Endodermal cell (in vitro differentiated cells): ENCODE data around the gene ZBTB16. TPM values are rescaled to one million over a fixed set of nuclear protein-coding genes. Genes with fewer than 3 reads are reported as not detected.

Source experiments
- DNase-seq: peaks from one replicate; pipeline ENCODE4 v3.0.0-alpha.2; 2017
- H3K27ac ChIP-seq: 2 replicates; pipeline ENCODE4 v1.5.1; 2013; ENCODE audit warnings: mild to moderate bottlenecking, low read depth, low read length, moderate library complexity
- H3K27me3 ChIP-seq: 2 replicates; pipeline ENCODE4 v1.6.1; 2013; ENCODE audit warnings: mild to moderate bottlenecking, low read length, moderate library complexity; ENCODE audit not compliant: insufficient read depth, control insufficient read depth, poor library complexity, severe bottlenecking
- H3K36me3 ChIP-seq: 2 replicates; pipeline ENCODE4 v1.7.0; 2013; ENCODE audit warnings: mild to moderate bottlenecking, low read length, moderate library complexity; ENCODE audit not compliant: control insufficient read depth, insufficient read depth
- H3K4me1 ChIP-seq: one replicate; pipeline ENCODE4 v1.7.0; 2013; ENCODE audit warnings: low read length; ENCODE audit not compliant: control insufficient read depth, insufficient read depth
- H3K4me3 ChIP-seq: 2 replicates; pipeline ENCODE4 v1.5.1; 2013; ENCODE audit warnings: mild to moderate bottlenecking, low read length, moderate library complexity
- H3K9ac ChIP-seq: 2 replicates; pipeline ENCODE4 v1.6.1; 2013; ENCODE audit warnings: mild to moderate bottlenecking, low read length, moderate library complexity; ENCODE audit not compliant: poor library complexity, severe bottlenecking; ENCODE audit errors: extremely low read depth
- H3K9me3 ChIP-seq: 2 replicates; pipeline ENCODE4 v1.6.1; 2013; ENCODE audit warnings: mild to moderate bottlenecking, low read length, moderate library complexity; ENCODE audit not compliant: control insufficient read depth
- H3K27ac Mint-ChIP-seq: 2 replicates; pipeline ENCODE4 v1.8.0; 2020; ENCODE audit warnings: mixed read lengths
- H3K27me3 Mint-ChIP-seq: 2 replicates; pipeline ENCODE4 v1.8.0; 2021; ENCODE audit warnings: mild to moderate bottlenecking, mixed read lengths; ENCODE audit not compliant: insufficient read depth
- H3K36me3 Mint-ChIP-seq: 2 replicates; pipeline ENCODE4 v1.8.0; 2020; ENCODE audit warnings: low read depth, mixed read lengths
- H3K4me1 Mint-ChIP-seq: 2 replicates; pipeline ENCODE4 v1.8.0; 2020; ENCODE audit warnings: mixed read lengths
- H3K4me3 Mint-ChIP-seq: 2 replicates; pipeline ENCODE4 v1.8.0; 2020; ENCODE audit warnings: mild to moderate bottlenecking, moderate library complexity, mixed read lengths
- H3K9me3 Mint-ChIP-seq: 2 replicates; pipeline ENCODE4 v1.8.0; 2020; ENCODE audit warnings: mild to moderate bottlenecking, mixed read lengths
- CTCF ChIP-seq: fragments of 200-600 bp; sonication (generic); conservative IDR thresholded peaks from 2 replicates; pipeline ENCODE4 v1.5.0; 2021; ENCODE audit warnings: antibody characterized with exemption, mild to moderate bottlenecking
- WGBS, 2 experiments: methylation state at CpG; one replicate each; pipeline versions ENCODE4 v1.1.5 to v1.1.7; 2013; ENCODE audit warnings: missing lambda C conversion rate in 2 of 2, mixed read lengths in 1 of 2; ENCODE audit not compliant: insufficient coverage in 1 of 2, insufficient read length in 1 of 2; 5-methylcytosine and 5-hydroxymethylcytosine counted together
- total RNA-seq, 2 donors: library from RNA; stranded (reverse); fragmentation: NEBNext Ultra II Directional in 1 of 2; extraction: Animal tissue kit (Norgen Biotek cat#: 25700) in 1 of 2; gene quantifications; 2 replicates in 1 of 2; 3 replicates in 1 of 2; pipeline ENCODE4 v1.2.1, GENCODE V29; 2021

ZBTB16 gene
- total RNA-seq, 2 donors from 2014 or later = 4.1 to 5.8 TPM

- TF ChIP-seq CTCF = no peak
- Mint-ChIP-seq H3K27ac (no peak overlapping the region), H3K4me1 (no peaks in the 10 kb centered on the region), H3K4me3 (no peak overlapping the region), H3K36me3 (no peaks in the 10 kb centered on the region), H3K27me3 (no peaks in the 10 kb centered on the region), H3K9me3 (no peaks in the 10 kb centered on the region)
- no peaks in the 10 kb centered on the region for H3K27me3 ChIP-seq
- no peak for DNase-seq
- H3K4me3 ChIP-seq = no peak overlapping the region
- 90% methylated on average over 2 of the region's 2 CpGs; no CpG with 5 or more reads in 1 of the 2 experiments for WGBS, 2 experiments
- no peaks in the 10 kb centered on the region for H3K9me3 ChIP-seq
- H3K36me3 ChIP-seq = no peaks in the 10 kb centered on the region
- H3K27ac ChIP-seq = no peak overlapping the region
- H3K4me1 ChIP-seq = no peaks in the 10 kb centered on the region
- no peak overlapping the region for H3K9ac ChIP-seq
These were observed 227.6 kb downstream of the ZBTB16 start for GRCh38 chr11:114287154-114287553.

GRCh38 chr11:114288136-114288535 is 228.6 kb downstream of the ZBTB16 start:
- no peak overlapping the region for H3K9ac ChIP-seq
- Mint-ChIP-seq H3K27me3 (no peaks in the 10 kb centered on the region), H3K4me1 (no peaks in the 10 kb centered on the region), H3K36me3 (no peaks in the 10 kb centered on the region), H3K27ac (no peak overlapping the region), H3K4me3 (no peak overlapping the region), H3K9me3 (no peaks in the 10 kb centered on the region)
- 86 to 90% methylated on average over 1 to 2 of the region's 2 CpGs for WGBS, 2 experiments
- H3K36me3 ChIP-seq = no peaks in the 10 kb centered on the region
- no peak for TF ChIP-seq CTCF
- H3K27me3 ChIP-seq = no peaks in the 10 kb centered on the region
- no peak overlapping the region for H3K27ac ChIP-seq
- H3K9me3 ChIP-seq = no peaks in the 10 kb centered on the region
- no peak for DNase-seq
- H3K4me1 ChIP-seq = no peaks in the 10 kb centered on the region
- H3K4me3 ChIP-seq = no peak overlapping the region

GRCh38 chr11:114289779-114290178 is 230.3 kb downstream of the ZBTB16 start:
- no peaks in the 10 kb centered on the region for H3K9me3 ChIP-seq
- H3K27me3 ChIP-seq = no peaks in the 10 kb centered on the region
- DNase-seq = no peak
- H3K4me1 Mint-ChIP-seq = no peaks in the 10 kb centered on the region
- H3K9ac ChIP-seq = no peak overlapping the region
- no peak overlapping the region for H3K4me3 ChIP-seq
- H3K4me1 ChIP-seq = no peaks in the 10 kb centered on the region
- 78 to 83% methylated on average over 4 to 5 of the region's 5 CpGs for WGBS, 2 experiments
- no peaks in the 10 kb centered on the region for H3K9me3 Mint-ChIP-seq
- no peak for TF ChIP-seq CTCF
- no peaks in the 10 kb centered on the region for H3K27me3 Mint-ChIP-seq
- no peak overlapping the region for H3K27ac ChIP-seq
- no peak overlapping the region for H3K27ac Mint-ChIP-seq
- no peaks in the 10 kb centered on the region for H3K36me3 ChIP-seq
- no peaks in the 10 kb centered on the region for H3K36me3 Mint-ChIP-seq
- H3K4me3 Mint-ChIP-seq = no peak overlapping the region
